KMS-11 (cell line): ENCODE results near the gene DDC.

Experiments used
- H2AFZ ChIP-seq: fragments of 200-600 bp; sonication (generic); 2 replicates; pipeline ENCODE4 v1.6.1; 2016; ENCODE audit warnings: antibody characterized with exemption, mixed run types, low read depth
- H3K27ac ChIP-seq: fragments of 200-600 bp; sonication (generic); 2 replicates; pipeline ENCODE4 v1.6.1; 2016; ENCODE audit warnings: mild to moderate bottlenecking, mixed run types
- H3K27me3 ChIP-seq: fragments of 200-600 bp; sonication (generic); 2 replicates; pipeline ENCODE4 v1.6.1; 2017; ENCODE audit warnings: mild to moderate bottlenecking, low read depth, mixed run types, moderate library complexity; ENCODE audit not compliant: insufficient read depth
- H3K36me3 ChIP-seq: fragments of 200-600 bp; sonication (generic); 2 replicates; pipeline ENCODE4 v1.6.1; 2017; ENCODE audit warnings: mild to moderate bottlenecking, mixed run types; ENCODE audit not compliant: insufficient read depth
- H3K4me1 ChIP-seq: fragments of 200-600 bp; sonication (generic); 2 replicates; pipeline ENCODE4 v1.6.1; 2016; ENCODE audit warnings: mild to moderate bottlenecking, low read depth, mixed run types; ENCODE audit not compliant: poor library complexity, severe bottlenecking
- H3K4me2 ChIP-seq: fragments of 200-600 bp; sonication (generic); 2 replicates; pipeline ENCODE4 v1.7.0; 2016; ENCODE audit warnings: mild to moderate bottlenecking, mixed run types
- H3K4me3 ChIP-seq: fragments of 200-600 bp; sonication (generic); IDR thresholded peaks from 2 replicates; pipeline ENCODE4 v1.6.1; 2017; ENCODE audit warnings: low read depth, low read length, mixed read lengths; ENCODE audit not compliant: insufficient read depth
- H3K79me2 ChIP-seq: fragments of 200-600 bp; sonication (generic); 2 replicates; pipeline ENCODE4 v1.6.1; 2016; ENCODE audit warnings: low read depth, mixed run types; ENCODE audit not compliant: insufficient read depth
- H3K9ac ChIP-seq: fragments of 200-600 bp; sonication (generic); 2 replicates; pipeline ENCODE4 v1.6.1; 2016; ENCODE audit warnings: mild to moderate bottlenecking, mixed run types
- H4K20me1 ChIP-seq: fragments of 200-600 bp; sonication (generic); 2 replicates; pipeline ENCODE4 v1.6.1; 2016; ENCODE audit warnings: mild to moderate bottlenecking, mixed run types; ENCODE audit not compliant: insufficient read depth
- CTCF ChIP-seq: fragments of 200-600 bp; sonication (generic); conservative IDR thresholded peaks from 2 replicates; pipeline ENCODE4 v1.6.1; 2017; ENCODE audit warnings: low read depth, mild to moderate bottlenecking, antibody characterized with exemption, low read length, moderate library complexity, mixed read lengths

The DDC gene

GRCh38 chr7:50456371-50457123 is 108.7 kb downstream of the DDC start:
- Histone ChIP-seq H3K9ac (no peak overlapping the region), H2AFZ (no peak overlapping the region), H3K27me3 (no peaks in the 10 kb centered on the region), H4K20me1 (no peaks in the 10 kb centered on the region), H3K4me3 (no peak overlapping the region), H3K36me3 (no peaks in the 10 kb centered on the region), H3K4me1 (no peaks in the 10 kb centered on the region), H3K4me2 (no peak overlapping the region), H3K79me2 (no peaks in the 10 kb centered on the region), H3K27ac (no peak overlapping the region)
- TF ChIP-seq CTCF, result no peak

DNA sequence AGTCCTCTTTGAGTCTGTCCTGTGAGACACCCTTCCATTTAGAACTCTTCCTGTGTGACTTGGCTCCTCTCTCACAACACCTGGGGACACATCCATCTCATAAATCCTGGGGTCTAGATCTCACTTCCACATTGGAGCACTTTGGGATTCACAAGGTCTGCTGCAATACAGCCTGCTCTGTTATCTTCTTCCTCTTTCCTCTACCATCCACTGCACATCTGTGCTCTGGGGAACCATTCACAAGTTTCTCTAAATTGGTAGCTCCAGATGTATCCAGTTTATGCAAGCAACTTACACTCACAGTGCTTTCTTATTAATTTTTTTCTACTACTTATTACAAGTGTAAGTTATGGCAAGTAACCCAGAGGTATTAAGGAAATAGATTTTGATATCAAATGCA is 109.5 kb downstream of the DDC start:
- no peak for TF ChIP-seq CTCF
- H3K4me2 ChIP-seq, result no peak overlapping the region

GRCh38 chr7:50454968-50455367 is 110.2 kb downstream of the DDC start:
- Histone ChIP-seq H2AFZ (no peak overlapping the region; the same call in 1 of the 2 replicates), H3K27ac (no peak overlapping the region), H4K20me1 (no peaks in the 10 kb centered on the region), H3K9ac (no peak overlapping the region), H3K4me3 (no peak overlapping the region), H3K27me3 (no peaks in the 10 kb centered on the region), H3K36me3 (no peaks in the 10 kb centered on the region), H3K4me2 (no peak overlapping the region), H3K79me2 (peaks cover 3% of the 10 kb centered on the region; the same call in 1 of the 2 replicates), H3K4me1 (no peaks in the 10 kb centered on the region)
- TF ChIP-seq CTCF, result no peak

More for the DNA sequence above, 109.5 kb downstream of the DDC start:
- Histone ChIP-seq H3K4me1 (no peaks in the 10 kb centered on the region), H3K9ac (no peak overlapping the region), H3K27ac (no peak overlapping the region), H4K20me1 (no peaks in the 10 kb centered on the region), H2AFZ (no peak overlapping the region; the same call in 1 of the 2 replicates), H3K4me3 (no peak overlapping the region), H3K79me2 (no peaks in the 10 kb centered on the region), H3K27me3 (no peaks in the 10 kb centered on the region), H3K36me3 (no peaks in the 10 kb centered on the region)

DNA sequence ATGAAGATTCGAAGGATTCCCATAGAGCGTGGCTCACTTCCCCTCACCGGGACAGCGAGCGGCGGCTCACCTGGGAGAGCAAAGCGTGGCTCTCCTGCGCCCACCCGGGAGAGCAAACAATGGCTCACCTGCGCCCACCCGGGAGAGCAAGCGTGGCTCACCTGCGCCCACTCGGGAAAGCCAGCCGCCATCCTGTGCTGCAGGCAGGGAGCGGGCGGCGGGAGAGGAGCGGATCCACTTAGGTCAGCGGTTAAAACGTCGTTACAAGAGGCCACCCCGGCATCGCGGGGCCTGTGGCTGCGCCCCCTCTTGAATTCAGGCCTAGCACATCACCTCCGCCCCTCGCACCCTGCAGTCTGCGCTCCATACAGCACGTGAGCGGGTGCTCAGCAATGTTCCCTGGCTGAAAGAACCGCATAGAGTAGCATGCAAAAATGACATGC is 114.6 kb downstream of the DDC start:
- no peak for TF ChIP-seq CTCF
- Histone ChIP-seq H3K4me2 (peak overlapping the region; percentile 97; the same call in 1 of the 2 replicates), H3K4me1 (peaks cover 35% of the 10 kb centered on the region), H3K27me3 (no peaks in the 10 kb centered on the region), H2AFZ (peak overlapping the region; percentile 99), H4K20me1 (no peaks in the 10 kb centered on the region), H3K9ac (peak overlapping the region; percentile 79; the same call in 1 of the 2 replicates), H3K79me2 (peaks cover 26% of the 10 kb centered on the region), H3K27ac (peak overlapping the region; percentile 67; the same call in 1 of the 2 replicates), H3K4me3 (no peak overlapping the region), H3K36me3 (peaks cover 6% of the 10 kb centered on the region; the same call in 1 of the 2 replicates)
